ENCODE data around the gene RXYLT1.
"Not testable (repeated sequence)": the region's sequence is repeated elsewhere in the genome, so short reads cannot be mapped to it uniquely, and the experiment has no call there.

Gene RXYLT1

GRCh38 chr12:63804746-63805145, 25.0 kb downstream of the RXYLT1 start:
- no peak for DNase-seq (ENCODE audit: low read depth)

GRCh38 chr12:63805704-63806672, 26.3 kb downstream of the RXYLT1 start:
- DNase-seq (ENCODE audit: low read depth): no peak

- no peak for DNase-seq (ENCODE audit: low read depth)
Measured at GRCh38 chr12:63808631-63809030, 28.9 kb downstream of the RXYLT1 start.

GRCh38 chr12:63809566-63809965, 29.9 kb downstream of the RXYLT1 start:
- no peak for DNase-seq (ENCODE audit: low read depth)

GRCh38 chr12:63811334-63811733, 31.6 kb downstream of the RXYLT1 start:
- no peak for DNase-seq (ENCODE audit: low read depth)

GRCh38 chr12:63811755-63812154, 32.0 kb downstream of the RXYLT1 start:
- no peak for DNase-seq (ENCODE audit: low read depth)

GRCh38 chr12:63814146-63814772, 34.5 kb downstream of the RXYLT1 start:
- no peak for DNase-seq (ENCODE audit: low read depth)

GRCh38 chr12:63815482-63815852, 35.8 kb downstream of the RXYLT1 start:
- DNase-seq (ENCODE audit: low read depth): no peak

- no peak for DNase-seq (ENCODE audit: low read depth)
Measured at GRCh38 chr12:63816031-63816430, 36.3 kb downstream of the RXYLT1 start.

- DNase-seq (ENCODE audit: low read depth): no peak
Measured at GRCh38 chr12:63820427-63820826, 40.7 kb downstream of the RXYLT1 start.

- no peak for DNase-seq (ENCODE audit: low read depth)
Measured at GRCh38 chr12:63821781-63822251, 42.1 kb downstream of the RXYLT1 start.

- DNase-seq (ENCODE audit: low read depth): no peak
Measured at GRCh38 chr12:63822352-63822751, 42.6 kb downstream of the RXYLT1 start.

GRCh38 chr12:63823040-63823439, 43.3 kb downstream of the RXYLT1 start:
- DNase-seq (ENCODE audit: low read depth): no peak

GRCh38 chr12:63826006-63826585, 46.4 kb downstream of the RXYLT1 start:
- no peak for DNase-seq (ENCODE audit: low read depth)

- no peak for DNase-seq (ENCODE audit: low read depth)
Measured at GRCh38 chr12:63828867-63829266, 49.2 kb downstream of the RXYLT1 start.

GRCh38 chr12:63836046-63836445, 56.3 kb downstream of the RXYLT1 start:
- DNase-seq (ENCODE audit: low read depth): no peak

- DNase-seq (ENCODE audit: low read depth): no peak
Measured at GRCh38 chr12:63836936-63837335, 57.2 kb downstream of the RXYLT1 start.

GRCh38 chr12:63838411-63838810, 58.7 kb downstream of the RXYLT1 start:
- DNase-seq (ENCODE audit: low read depth): no peak

GRCh38 chr12:63841011-63841410, 61.3 kb downstream of the RXYLT1 start:
- no peak for DNase-seq (ENCODE audit: low read depth)

GRCh38 chr12:63841571-63841970, 61.9 kb downstream of the RXYLT1 start:
- DNase-seq (ENCODE audit: low read depth): no peak

GRCh38 chr12:63842750-63843149, 63.0 kb downstream of the RXYLT1 start:
- not testable (repeated sequence) for DNase-seq (ENCODE audit: low read depth)

GRCh38 chr12:63843254-63843720, 63.6 kb downstream of the RXYLT1 start:
- no peak for DNase-seq (ENCODE audit: low read depth)

All from HS-27A (cell line).